GM12878 (cell line): ENCODE results near the gene GPR17. TPM values are rescaled to one million over a fixed set of nuclear protein-coding genes. Genes with fewer than 3 reads are reported as not detected.

Experiments used
- ATAC-seq: fragments of 200-7000 bp; cut with Tn5 transposase; 3 replicates; pipeline ENCODE4 v1.9.1; 2020; ENCODE audit warnings: mild to moderate bottlenecking, moderate library complexity
- BruUV-seq: library from RNA; stranded (reverse); fragments of 400-500 nt; replicated peaks from 2 replicates; lab custom pipeline; 2021; lab: Mats Ljungman, UMichigan
- CTCF ChIA-PET: fragments of 300-600 bp; sonication (Branson Sonifier 250); formaldehyde crosslinking; extraction: SDS; loops from one replicate; lab custom pipeline; 2021; ENCODE audit warnings: inconsistent platforms; lab: Yijun Ruan, JAX
- POLR2A ChIA-PET: fragments of 350-600 bp; formaldehyde crosslinking; extraction: SDS; loops from one replicate; lab custom pipeline; 2021; ENCODE audit warnings: inconsistent platforms; lab: Charles Lee
- RAD21 ChIA-PET: fragments of 300-600 bp; sonication (Branson Sonifier 250); formaldehyde crosslinking; loops from one replicate; lab custom pipeline; 2023; ENCODE audit warnings: antibody characterized with exemption; ENCODE audit not compliant: unreplicated experiment; lab: Charles Lee
- SMC1A ChIA-PET: fragments of 300-600 bp; sonication (Branson Sonifier 250); formaldehyde crosslinking; loops from one replicate; lab custom pipeline; 2023; ENCODE audit not compliant: unreplicated experiment, uncharacterized antibody; lab: Charles Lee
- DNase-seq: peaks from one replicate; pipeline ENCODE4 v3.0.0-alpha.2; 2011; ENCODE audit warnings: low read depth, low spot score
- FAIRE-seq: peaks from 3 replicates; lab custom pipeline; 2011; peaks lifted over from hg19 to GRCh38; lab: Jason Lieb, UNC
- H2AFZ ChIP-seq: 2 replicates; pipeline ENCODE4 v1.6.0; 2011; ENCODE audit warnings: low read depth, low read length, control low read depth; ENCODE audit not compliant: control insufficient read depth
- H3K27ac ChIP-seq: 2 replicates; pipeline ENCODE4 v1.5.1; 2011; ENCODE audit warnings: control low read depth; ENCODE audit not compliant: control insufficient read depth, insufficient read depth
- H3K27me3 ChIP-seq, 2 experiments: replicated peaks in 1 of 2; 2 replicates each; pipeline versions ENCODE4 v1.6.0 to v1.6.1; 2011; ENCODE audit warnings: low read length in 1 of 2; ENCODE audit not compliant: control insufficient read depth in 2 of 2, insufficient read depth in 2 of 2
- H3K36me3 ChIP-seq, 2 experiments: 2 replicates each; pipeline ENCODE4 v1.5.1; 2011; ENCODE audit warnings: low read length in 1 of 2; ENCODE audit not compliant: control insufficient read depth in 2 of 2, insufficient read depth in 2 of 2
- H3K4me1 ChIP-seq: 2 replicates; pipeline ENCODE4 v1.6.1; 2011; ENCODE audit warnings: mild to moderate bottlenecking, low read length, moderate library complexity, mixed read lengths; ENCODE audit not compliant: control insufficient read depth, insufficient read depth
- H3K4me2 ChIP-seq: 2 replicates; pipeline ENCODE4 v1.6.0; 2011; ENCODE audit warnings: control low read depth; ENCODE audit not compliant: control insufficient read depth, insufficient read depth
- H3K4me3 ChIP-seq: fragments of 200-600 bp; sonication (generic); 2 replicates; pipeline ENCODE4 v1.5.1; 2016
- H3K79me2 ChIP-seq: 2 replicates; pipeline ENCODE4 v1.6.0; 2011; ENCODE audit warnings: low read length; ENCODE audit not compliant: control insufficient read depth, insufficient read depth
- H3K9ac ChIP-seq: 2 replicates; pipeline ENCODE4 v1.8.0; 2011; ENCODE audit warnings: low read length, control low read depth, mixed read lengths; ENCODE audit not compliant: control insufficient read depth, insufficient read depth
- H3K9me3 ChIP-seq: replicated peaks from 3 replicates; pipeline ENCODE4 v1.5.1; 2011; ENCODE audit warnings: mild to moderate bottlenecking, low read length; ENCODE audit not compliant: control insufficient read depth, insufficient read depth
- H4K20me1 ChIP-seq: 2 replicates; pipeline ENCODE4 v1.6.0; 2011; ENCODE audit not compliant: control insufficient read depth, insufficient read depth
- BCL3 ChIP-seq: IDR thresholded peaks from 2 replicates; pipeline ENCODE4 v1.6.1; 2011; ENCODE audit warnings: borderline replicate concordance, low read depth, mild to moderate bottlenecking, moderate library complexity, low read length; ENCODE audit not compliant: insufficient read depth, poor library complexity, severe bottlenecking
- CBX5 ChIP-seq: sonication (generic); IDR thresholded peaks from 2 replicates; pipeline ENCODE4 v1.6.1; 2016; ENCODE audit warnings: low read depth, moderate library complexity, mild to moderate bottlenecking, inconsistent platforms
- JUND ChIP-seq: IDR thresholded peaks from 2 replicates; pipeline ENCODE4 v1.6.1; 2012; ENCODE audit warnings: low read depth, mild to moderate bottlenecking, low read length, improper control_type of control experiment, moderate library complexity
- LARP7 ChIP-seq: fragments of 450-650 bp; IDR thresholded peaks from 2 replicates; pipeline ENCODE4 v1.6.1; 2017; ENCODE audit warnings: mild to moderate bottlenecking
- NFYA ChIP-seq: IDR thresholded peaks from 2 replicates; pipeline ENCODE4 v1.6.1; 2011; ENCODE audit warnings: low read depth, mild to moderate bottlenecking, low read length, improper control_type of control experiment, borderline replicate concordance
- REST ChIP-seq: IDR thresholded peaks from 2 replicates; pipeline ENCODE4 v1.6.1; 2012; ENCODE audit warnings: mild to moderate bottlenecking, low read depth, low read length
- SUZ12 ChIP-seq: fragments of 200-600 bp; sonication (generic); IDR thresholded peaks from one replicate; pipeline ENCODE4 v1.6.1; 2018; ENCODE audit warnings: antibody characterized with exemption, mild to moderate bottlenecking; ENCODE audit not compliant: unreplicated experiment
- ZNF622 ChIP-seq: fragments of 450-650 bp; IDR thresholded peaks from 2 replicates; pipeline ENCODE4 v1.6.1; 2017; ENCODE audit warnings: mild to moderate bottlenecking, inconsistent platforms
- WGBS: methylation state at CpG from one replicate; pipeline ENCODE4 v1.1.6; 2016; ENCODE audit warnings: low lambda C conversion rate; ENCODE audit not compliant: insufficient replicate concordance, insufficient coverage; ENCODE audit errors: missing lambda C conversion rate; 5-methylcytosine and 5-hydroxymethylcytosine counted together
- in situ Hi-C: fragments of 300-500 bp; cut with MboI; formaldehyde crosslinking; loops from 9 replicates; pipeline ENCODE4 v1.14.3; 2018; ENCODE audit warnings: mixed read lengths
- intact Hi-C: fragments of 100-400 bp; cut with micrococcal nuclease; formaldehyde crosslinking; loops from one replicate; pipeline ENCODE4 v1.14.2; 2022; ENCODE audit not compliant: unreplicated experiment
- polyA plus RNA-seq, 11 experiments: library from polyadenylated mRNA; depleted of rRNA in 4 of 11; unstranded in 6 of 11; stranded (reverse) in 5 of 11; fragments of >200 nt; fragmentation: Nextera tagmentation in 4 of 11; fragmentation: Illumina TruSeq in 1 of 11; extraction: Ambion mirVana in 4 of 11; extraction: Trizol in 1 of 11; gene quantifications; 1 replicate in 1 of 11; 2 replicates in 10 of 11; pipeline versions ENCODE4 v1.2.1 to v1.2.3, GENCODE V29; 2011 to 2016; ENCODE audit warnings: inconsistent platforms in 2 of 11, missing spikeins in 2 of 11, low read depth in 1 of 11
- total RNA-seq, 4 experiments: library from RNA; depleted of rRNA in 3 of 4; stranded (reverse); fragments of >200 nt in 3 of 4; fragmentation: Illumina TruSeq in 1 of 4; extraction: Trizol in 1 of 4; gene quantifications; 2 replicates each; pipeline versions ENCODE4 v1.2.1 to v1.2.3, GENCODE V29; 2013 to 2021

Gene GPR17
- total and polyA plus RNA-seq, 10 of the 15 experiments (the other 5 are each of a cell fraction or from before 2014, with no cell fraction given) = not detected

GRCh38 chr2:127664065-127664894, 18.3 kb downstream of the GPR17 start:
- H3K79me2 ChIP-seq = no peaks in the 10 kb centered on the region
- H3K9ac ChIP-seq = no peak overlapping the region
- ChIA-PET POLR2A (no interaction called here), CTCF (interaction anchor here (1.7 kb wide), 1 partner anchor 12 kb away, joined by 4 read pairs; no protein-coding TSS in a partner anchor), RAD21 (no interaction called here), SMC1A (no interaction called here)
- peaks cover 7 to 8% of the 10 kb centered on the region in 2 experiments for H3K27me3 ChIP-seq
- ATAC-seq (no peak), DNase-seq (no peak), FAIRE-seq (no peak)
- H4K20me1 ChIP-seq = no peaks in the 10 kb centered on the region
- no TSS peak for BruUV-seq
- H3K27ac ChIP-seq = no peak overlapping the region
- TF ChIP-seq JUND = no peak
- no peak for TF ChIP-seq NFYA
- TF ChIP-seq CBX5 = no peak
- no peak for TF ChIP-seq REST
- peak; percentile 73 for TF ChIP-seq SUZ12
- no peak for TF ChIP-seq LARP7
- TF ChIP-seq BCL3 = no peak
- TF ChIP-seq ZNF622 = no peak
- 25% methylated on average over 67 of the region's 69 CpGs for WGBS
- H3K36me3 ChIP-seq = no peaks in the 10 kb centered on the region
- no peak overlapping the region for H2AFZ ChIP-seq
- H3K4me3 ChIP-seq = no peak overlapping the region
- in situ Hi-C loops = no loop called here
- intact Hi-C loops = no loop called here
- H3K4me2 ChIP-seq = no peak overlapping the region
- no peaks in the 10 kb centered on the region for H3K9me3 ChIP-seq
- no peaks in the 10 kb centered on the region for H3K4me1 ChIP-seq
